ENCODE results near the gene HOXC9.

Gene HOXC9

GRCh38 chr12:54031480-54031879 is 31.5 kb downstream of the HOXC9 start:
- no peak for TF ChIP-seq CTCF (IDR thresholded peaks at IDR 0.05)
- H3K9ac ChIP-seq, result no peak overlapping the region
- no peak overlapping the region for H3K4me3 ChIP-seq (ENCODE audit: low read depth, low read length)
- no peaks in the 10 kb centered on the region for H3K4me1 ChIP-seq
- H2AFZ ChIP-seq, result no peak overlapping the region
- H3K4me2 ChIP-seq (ENCODE audit: low read length), result no peak overlapping the region
- no peaks in the 10 kb centered on the region for H3K9me3 ChIP-seq (ENCODE audit: control insufficient read depth, low read length)
- H3K79me2 ChIP-seq, result no peaks in the 10 kb centered on the region
- no peaks in the 10 kb centered on the region for H3K36me3 ChIP-seq (ENCODE audit: control insufficient read depth, insufficient read depth, low read length)
- H3K27ac ChIP-seq, result no peak overlapping the region
- peaks cover 31% of the 10 kb centered on the region for H3K27me3 ChIP-seq (ENCODE audit: control insufficient read depth, insufficient read depth, low read length)

GRCh38 chr12:54032086-54032619 is 32.2 kb downstream of the HOXC9 start:
- no peak overlapping the region for H3K4me3 ChIP-seq (ENCODE audit: low read depth, low read length)
- H3K9ac ChIP-seq, result no peak overlapping the region
- no peak overlapping the region for H3K4me2 ChIP-seq (ENCODE audit: low read length)
- H3K4me1 ChIP-seq, result no peaks in the 10 kb centered on the region
- no peak overlapping the region for H2AFZ ChIP-seq
- H3K9me3 ChIP-seq (ENCODE audit: control insufficient read depth, low read length), result no peaks in the 10 kb centered on the region
- H3K27ac ChIP-seq, result no peak overlapping the region
- no peaks in the 10 kb centered on the region for H3K36me3 ChIP-seq (ENCODE audit: control insufficient read depth, insufficient read depth, low read length)
- H3K79me2 ChIP-seq, result no peaks in the 10 kb centered on the region
- no peak for TF ChIP-seq CTCF (IDR thresholded peaks at IDR 0.05)
- H3K27me3 ChIP-seq (ENCODE audit: control insufficient read depth, insufficient read depth, low read length), result peaks cover 27% of the 10 kb centered on the region

GRCh38 chr12:54032627-54033100 is 32.7 kb downstream of the HOXC9 start, which contains the start of gene HOXC5:
HOXC5 (plus strand) TSS chr12:54033050; CDS start chr12:54033123, 73 bp downstream.
- Histone ChIP-seq H3K27me3 (ENCODE audit: control insufficient read depth, insufficient read depth, low read length) (peaks cover 22% of the 10 kb centered on the region), H3K4me2 (ENCODE audit: low read length) (no peak within 1 kb of the TSS), H3K27ac (no peak within 1 kb of the TSS), H2AFZ (no peak within 1 kb of the TSS), H3K4me3 (ENCODE audit: low read depth, low read length) (no peak within 1 kb of the TSS), H3K9me3 (ENCODE audit: control insufficient read depth, low read length) (no peaks in the 10 kb centered on the region), H3K79me2 (no peaks in the 10 kb centered on the region), H3K9ac (no peak within 1 kb of the TSS), H3K36me3 (ENCODE audit: control insufficient read depth, insufficient read depth, low read length) (no peaks in the 10 kb centered on the region), H3K4me1 (no peaks in the 10 kb centered on the region)
- TF ChIP-seq CTCF (IDR thresholded peaks at IDR 0.05), result peak; percentile 46

GRCh38 chr12:54033106-54033979 is 33.4 kb downstream of the HOXC9 start:
- Histone ChIP-seq H3K27ac (no peak overlapping the region), H3K36me3 (ENCODE audit: control insufficient read depth, insufficient read depth, low read length) (no peaks in the 10 kb centered on the region), H3K9me3 (ENCODE audit: control insufficient read depth, low read length) (no peaks in the 10 kb centered on the region), H2AFZ (no peak overlapping the region), H3K79me2 (no peaks in the 10 kb centered on the region), H3K27me3 (ENCODE audit: control insufficient read depth, insufficient read depth, low read length) (peaks cover 21% of the 10 kb centered on the region), H3K4me3 (ENCODE audit: low read depth, low read length) (no peak overlapping the region), H3K4me2 (ENCODE audit: low read length) (no peak overlapping the region), H3K4me1 (no peaks in the 10 kb centered on the region), H3K9ac (no peak overlapping the region)
- TF ChIP-seq CTCF (IDR thresholded peaks at IDR 0.05), result no peak
